Body of pancreas (tissue), 4 donors: ENCODE measurements around the gene CELSR1.

Experiments
- POLR2A ChIP-seq, 3 donors: fragments of 450-650 bp; IDR thresholded peaks; one replicate each; pipeline ENCODE4 v1.6.1; 2016; ENCODE audit warnings: antibody characterized with exemption in 3 of 3, mild to moderate bottlenecking in 2 of 3
- TF ChIP-seq, protein P1 (sequence below), 7 experiments: fragments of 450-650 bp in 4 of 7; fragments of 200-600 bp in 3 of 7; sonication (generic) in 3 of 7; IDR thresholded peaks; one replicate each; pipeline ENCODE4 v1.5.1; 2016 to 2019; ENCODE audit warnings: antibody characterized with exemption in 7 of 7

DNA sequence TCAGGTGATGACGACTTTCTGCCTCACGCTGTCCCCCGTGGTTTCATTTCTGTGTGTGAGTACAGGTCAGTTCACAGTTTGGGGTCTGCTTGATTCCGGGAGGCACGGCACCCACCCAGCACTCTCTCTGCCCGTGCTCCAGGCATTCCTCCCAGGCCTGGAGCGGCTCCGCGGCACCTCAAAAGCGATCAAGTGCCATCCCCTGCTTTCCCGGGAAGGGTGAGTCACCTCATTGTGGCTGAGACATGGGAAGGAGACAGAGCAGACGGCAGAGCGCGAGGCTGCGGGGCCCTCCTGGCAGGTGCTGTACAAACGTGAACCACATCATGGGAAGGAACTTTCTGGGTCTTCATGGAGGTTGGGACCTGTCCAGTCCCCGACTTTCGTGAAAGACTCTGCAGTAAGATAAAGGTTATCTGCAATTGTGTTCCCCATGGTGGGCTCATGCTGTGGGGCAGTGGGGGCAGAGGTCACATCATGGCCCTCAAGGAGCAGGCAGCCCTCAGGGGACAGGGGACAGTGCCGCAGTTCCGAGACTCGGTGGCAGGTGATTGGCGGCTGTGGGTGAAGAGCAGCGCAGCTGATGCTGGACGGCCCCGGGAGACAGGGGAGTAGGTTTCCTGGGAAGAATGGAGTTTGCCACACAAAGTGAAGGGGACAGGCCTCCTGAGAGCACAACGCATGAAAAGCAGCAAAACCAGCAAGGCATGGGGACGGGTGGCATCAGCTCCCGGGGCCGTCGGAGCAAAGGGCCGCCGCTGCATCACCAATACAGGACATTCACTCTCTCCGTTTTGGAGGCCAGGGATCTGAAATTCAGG lies 65.3 kb downstream of the CELSR1 start:
- TF ChIP-seq POLR2A (IDR thresholded peaks at IDR 0.05), result no peak
- TF ChIP-seq, protein P1, sequence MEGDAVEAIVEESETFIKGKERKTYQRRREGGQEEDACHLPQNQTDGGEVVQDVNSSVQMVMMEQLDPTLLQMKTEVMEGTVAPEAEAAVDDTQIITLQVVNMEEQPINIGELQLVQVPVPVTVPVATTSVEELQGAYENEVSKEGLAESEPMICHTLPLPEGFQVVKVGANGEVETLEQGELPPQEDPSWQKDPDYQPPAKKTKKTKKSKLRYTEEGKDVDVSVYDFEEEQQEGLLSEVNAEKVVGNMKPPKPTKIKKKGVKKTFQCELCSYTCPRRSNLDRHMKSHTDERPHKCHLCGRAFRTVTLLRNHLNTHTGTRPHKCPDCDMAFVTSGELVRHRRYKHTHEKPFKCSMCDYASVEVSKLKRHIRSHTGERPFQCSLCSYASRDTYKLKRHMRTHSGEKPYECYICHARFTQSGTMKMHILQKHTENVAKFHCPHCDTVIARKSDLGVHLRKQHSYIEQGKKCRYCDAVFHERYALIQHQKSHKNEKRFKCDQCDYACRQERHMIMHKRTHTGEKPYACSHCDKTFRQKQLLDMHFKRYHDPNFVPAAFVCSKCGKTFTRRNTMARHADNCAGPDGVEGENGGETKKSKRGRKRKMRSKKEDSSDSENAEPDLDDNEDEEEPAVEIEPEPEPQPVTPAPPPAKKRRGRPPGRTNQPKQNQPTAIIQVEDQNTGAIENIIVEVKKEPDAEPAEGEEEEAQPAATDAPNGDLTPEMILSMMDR (IDR thresholded peaks at IDR 0.05), result no peak
